Fibroblast of skin of scalp (primary cell): ENCODE measurements around the gene GRIK1.
A peak's percentile ranks its signal among the peaks of the same experiment; 100 is the strongest.

Experiments
- DNase-seq: peaks from one replicate; pipeline ENCODE4 v3.0.0-alpha.2; 2013

The GRIK1 gene

GRCh38 chr21:29775462-29775861 is 164.3 kb downstream of the GRIK1 start:
- no peak for DNase-seq

GRCh38 chr21:29771491-29772066 is 168.2 kb downstream of the GRIK1 start:
- DNase-seq: no peak

GRCh38 chr21:29763674-29764073 is 176.1 kb downstream of the GRIK1 start:
- no peak for DNase-seq

GRCh38 chr21:29762570-29763082 is 177.2 kb downstream of the GRIK1 start:
- DNase-seq: no peak

- peak; percentile 52 for DNase-seq
Measured at GRCh38 chr21:29753216-29753615, 186.6 kb downstream of the GRIK1 start.

- no peak for DNase-seq
Measured at GRCh38 chr21:29751473-29752185, 188.2 kb downstream of the GRIK1 start.

GRCh38 chr21:29749957-29750356 is 189.8 kb downstream of the GRIK1 start:
- DNase-seq: no peak

GRCh38 chr21:29749223-29749622 is 190.6 kb downstream of the GRIK1 start:
- DNase-seq: no peak

GRCh38 chr21:29748391-29749167 is 191.2 kb downstream of the GRIK1 start:
- DNase-seq: no peak

- no peak for DNase-seq
Measured at GRCh38 chr21:29741761-29742160, 198.0 kb downstream of the GRIK1 start.

- no peak for DNase-seq
Measured at GRCh38 chr21:29739176-29739575, 200.6 kb downstream of the GRIK1 start.

GRCh38 chr21:29738730-29739129 is 201.1 kb downstream of the GRIK1 start:
- no peak for DNase-seq

GRCh38 chr21:29737186-29737585 is 202.6 kb downstream of the GRIK1 start:
- DNase-seq: no peak

GRCh38 chr21:29730281-29730680 is 209.5 kb downstream of the GRIK1 start:
- peak; percentile 27 for DNase-seq

GRCh38 chr21:29726044-29726443 is 213.8 kb downstream of the GRIK1 start:
- no peak for DNase-seq

GRCh38 chr21:29725025-29725736 is 214.6 kb downstream of the GRIK1 start:
- DNase-seq: no peak

- no peak for DNase-seq
Measured at GRCh38 chr21:29721964-29722363, 217.8 kb downstream of the GRIK1 start.

- no peak for DNase-seq
Measured at GRCh38 chr21:29721221-29721620, 218.6 kb downstream of the GRIK1 start.

GRCh38 chr21:29719521-29719920 is 220.3 kb downstream of the GRIK1 start:
- DNase-seq: no peak

GRCh38 chr21:29718081-29718815 is 221.5 kb downstream of the GRIK1 start:
- DNase-seq: no peak

- DNase-seq: no peak
Measured at GRCh38 chr21:29717659-29718058, 222.1 kb downstream of the GRIK1 start.

GRCh38 chr21:29716753-29717152 is 223.0 kb downstream of the GRIK1 start:
- DNase-seq: no peak
